Stimulated activated naive CD8-positive, alpha-beta T cell treated with anti-CD3 and anti-CD28 coated beads, Interleukin-15, Interleukin-2, amounts not matched to agents 100 ng/mL and 50 ng/mL, for 24 hours (primary cell): ENCODE results near the gene GPR61.
A peak's percentile ranks its signal among the peaks of the same experiment; 100 is the strongest.

ENCODE experiments used
- H3K27ac Mint-ChIP-seq: one replicate; pipeline ENCODE4 v1.8.0; 2021; ENCODE audit warnings: mild to moderate bottlenecking, mixed read lengths
- H3K27me3 Mint-ChIP-seq: one replicate; pipeline ENCODE4 v1.8.0; 2021; ENCODE audit warnings: mixed read lengths
- H3K36me3 Mint-ChIP-seq: one replicate; pipeline ENCODE4 v1.8.0; 2021; ENCODE audit warnings: low read depth, mixed read lengths
- H3K4me1 Mint-ChIP-seq: one replicate; pipeline ENCODE4 v1.8.0; 2021; ENCODE audit warnings: low read depth, mixed read lengths
- H3K4me3 Mint-ChIP-seq: one replicate; pipeline ENCODE4 v1.8.0; 2021; ENCODE audit warnings: mild to moderate bottlenecking, mixed read lengths
- H3K9me3 Mint-ChIP-seq: one replicate; pipeline ENCODE4 v1.8.0; 2021; ENCODE audit warnings: mixed read lengths

GPR61 gene

DNA sequence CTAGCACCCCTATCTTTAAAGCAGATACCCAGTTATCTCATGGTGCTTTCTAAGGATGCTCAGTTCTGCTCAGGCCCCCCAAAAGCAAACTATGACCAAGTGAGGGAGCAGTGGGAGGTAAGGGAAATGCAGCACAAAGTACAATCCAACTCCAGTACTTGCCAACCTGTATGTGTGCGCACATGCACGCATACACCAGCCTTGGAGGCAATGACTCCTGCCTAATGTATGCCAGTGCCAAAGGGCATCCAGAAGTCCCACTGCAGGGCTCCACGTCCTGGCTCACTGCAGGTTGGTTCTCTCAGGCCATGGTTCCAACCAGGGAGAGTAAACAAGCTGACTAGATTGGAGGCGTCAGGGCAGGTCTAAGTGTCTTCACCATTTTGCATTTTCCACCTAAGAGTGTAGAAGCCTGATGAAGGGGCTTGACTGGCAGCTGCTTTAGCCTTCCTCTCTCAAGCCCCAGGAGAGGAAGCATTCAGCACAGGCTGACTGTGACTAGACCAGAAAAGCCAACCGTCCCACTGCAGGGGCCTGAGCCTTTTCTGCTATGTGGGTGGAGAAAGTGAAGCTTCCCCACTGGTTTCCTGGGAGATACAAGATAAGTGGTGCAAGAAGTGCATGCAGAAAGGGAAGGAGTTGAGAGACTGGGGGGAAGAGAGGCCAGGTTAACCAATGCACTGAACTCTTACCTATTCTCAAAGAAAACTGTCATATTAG is 37.9 kb upstream of the GPR61 start:
- H3K4me3 Mint-ChIP-seq, result no peak overlapping the region
- peaks cover 90% of the 10 kb centered on the region for H3K4me1 Mint-ChIP-seq
- H3K27me3 Mint-ChIP-seq, result no peaks in the 10 kb centered on the region
- peak overlapping the region; percentile 63 for H3K27ac Mint-ChIP-seq
- H3K36me3 Mint-ChIP-seq, result peaks cover 14% of the 10 kb centered on the region
- H3K9me3 Mint-ChIP-seq, result no peaks in the 10 kb centered on the region

DNA sequence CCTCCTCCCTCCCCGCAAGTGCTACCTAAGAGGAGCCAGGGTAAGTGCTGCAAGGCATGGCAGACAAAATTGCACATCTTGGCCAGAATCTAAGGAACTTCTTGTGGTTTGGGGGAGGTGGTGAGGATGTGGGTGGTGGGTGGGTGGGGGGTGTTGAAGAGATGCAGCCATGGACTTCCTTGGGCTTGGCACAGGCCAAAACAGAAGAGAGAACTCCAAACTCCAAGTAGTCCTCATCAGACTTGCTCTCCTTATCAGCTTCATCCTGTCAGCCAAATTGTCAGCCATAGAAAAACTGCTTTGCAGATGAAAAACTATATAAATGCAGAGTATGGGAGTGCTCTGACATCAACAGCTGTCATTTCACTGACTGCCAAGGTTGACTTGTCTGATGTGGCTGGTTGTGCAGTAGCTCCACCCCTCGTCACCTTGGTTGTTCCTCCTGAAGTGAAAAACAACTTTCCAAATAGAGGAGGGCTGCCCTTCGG is 37.3 kb upstream of the GPR61 start:
- H3K4me3 Mint-ChIP-seq, result peak overlapping the region; percentile 55
- H3K27ac Mint-ChIP-seq, result peak overlapping the region; percentile 76
- H3K36me3 Mint-ChIP-seq, result peaks cover 14% of the 10 kb centered on the region
- H3K9me3 Mint-ChIP-seq, result no peaks in the 10 kb centered on the region
- no peaks in the 10 kb centered on the region for H3K27me3 Mint-ChIP-seq
- H3K4me1 Mint-ChIP-seq, result peaks cover 87% of the 10 kb centered on the region

DNA sequence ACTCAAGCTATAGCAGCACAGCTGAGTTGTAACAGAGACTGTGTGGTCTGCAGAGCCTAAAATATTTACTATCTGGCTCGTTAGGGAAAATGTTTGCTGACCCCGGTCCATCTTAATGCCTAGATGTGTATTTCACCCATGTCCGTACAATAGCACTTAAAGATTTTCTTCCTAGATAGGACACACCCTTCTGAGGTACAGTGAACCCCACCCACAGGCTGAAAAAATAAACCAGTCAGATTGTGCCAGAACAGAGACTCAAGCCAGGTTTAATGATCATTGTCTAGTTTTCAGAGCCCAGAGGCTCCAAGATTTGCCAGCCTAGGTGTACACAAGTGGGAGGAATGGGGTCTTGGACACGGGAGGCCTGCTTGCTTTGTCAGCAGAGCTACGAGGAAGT is 35.7 kb upstream of the GPR61 start:
- peaks cover 21% of the 10 kb centered on the region for H3K36me3 Mint-ChIP-seq
- H3K4me3 Mint-ChIP-seq, result no peak overlapping the region
- no peaks in the 10 kb centered on the region for H3K9me3 Mint-ChIP-seq
- no peaks in the 10 kb centered on the region for H3K27me3 Mint-ChIP-seq
- peak overlapping the region; percentile 55 for H3K27ac Mint-ChIP-seq
- H3K4me1 Mint-ChIP-seq, result peaks cover 86% of the 10 kb centered on the region

DNA sequence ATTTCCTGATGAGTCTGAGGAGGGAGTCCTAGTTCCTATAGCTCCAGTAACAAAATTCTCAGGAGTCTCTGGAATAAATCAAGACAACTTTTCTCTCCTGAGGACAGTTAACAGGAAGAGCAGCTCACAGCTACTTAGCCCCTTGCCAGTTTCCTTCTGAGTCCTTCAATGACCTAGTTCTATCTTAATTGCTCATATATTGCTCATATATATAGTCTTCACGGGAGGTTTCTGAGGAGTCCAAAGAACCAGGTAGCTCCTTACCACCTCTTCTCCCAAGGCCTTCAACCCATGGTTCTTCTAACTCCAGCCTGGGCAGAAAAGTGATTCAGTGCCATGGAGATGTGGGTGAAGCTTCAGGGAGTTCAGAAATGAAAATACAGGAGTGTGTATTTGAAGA is 34.7 kb upstream of the GPR61 start:
- no peaks in the 10 kb centered on the region for H3K9me3 Mint-ChIP-seq
- H3K27ac Mint-ChIP-seq, result peak overlapping the region; percentile 4
- H3K4me1 Mint-ChIP-seq, result peaks cover 81% of the 10 kb centered on the region
- H3K4me3 Mint-ChIP-seq, result no peak overlapping the region
- H3K36me3 Mint-ChIP-seq, result peaks cover 18% of the 10 kb centered on the region
- H3K27me3 Mint-ChIP-seq, result no peaks in the 10 kb centered on the region

DNA sequence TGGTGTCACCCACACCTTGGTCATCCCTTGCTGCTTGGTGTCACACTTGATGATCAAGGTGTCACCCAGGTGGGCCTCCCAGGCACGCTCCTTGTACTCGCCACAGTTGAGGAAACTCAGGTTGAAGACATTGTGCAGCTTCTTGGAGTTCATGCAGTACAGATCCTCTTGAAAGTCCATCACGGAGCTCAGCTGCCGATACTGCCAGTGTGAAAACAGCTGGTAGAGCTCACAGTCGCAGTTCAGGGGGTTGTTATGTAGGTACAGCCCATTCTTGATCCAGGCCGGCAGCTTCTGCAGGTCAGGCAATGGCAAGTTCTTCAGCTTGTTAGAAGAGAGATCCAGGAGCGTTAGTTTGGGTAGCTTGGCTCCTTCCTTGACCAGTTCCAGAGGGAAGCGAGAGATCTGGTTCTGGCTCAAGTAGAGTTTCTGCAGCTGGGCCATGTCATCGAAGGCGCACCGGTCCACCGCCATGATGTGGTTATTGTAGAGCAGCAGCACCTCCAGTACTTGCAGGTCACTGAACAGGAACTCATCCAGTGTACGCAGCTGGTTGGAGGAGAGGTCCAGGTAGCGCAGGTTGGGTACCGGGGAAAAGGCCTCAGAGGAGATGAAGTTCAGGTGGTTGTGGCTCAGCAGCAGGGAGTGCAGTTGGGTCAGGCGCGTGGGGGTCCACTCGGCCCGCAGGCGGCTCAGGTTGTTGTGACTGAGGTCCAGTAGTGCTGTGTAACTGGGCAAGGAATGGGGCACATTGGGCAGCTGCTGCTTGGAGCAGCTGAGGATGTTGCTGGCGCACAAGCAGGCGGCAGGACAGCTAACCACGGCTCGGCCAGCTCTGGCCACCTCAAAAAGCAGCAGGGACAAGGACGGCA is 31.4 kb upstream of the GPR61 start:
- peak overlapping the region; percentile 82 for H3K4me3 Mint-ChIP-seq
- peaks cover 7% of the 10 kb centered on the region for H3K36me3 Mint-ChIP-seq
- H3K27ac Mint-ChIP-seq, result peak overlapping the region; percentile 56

DNA sequence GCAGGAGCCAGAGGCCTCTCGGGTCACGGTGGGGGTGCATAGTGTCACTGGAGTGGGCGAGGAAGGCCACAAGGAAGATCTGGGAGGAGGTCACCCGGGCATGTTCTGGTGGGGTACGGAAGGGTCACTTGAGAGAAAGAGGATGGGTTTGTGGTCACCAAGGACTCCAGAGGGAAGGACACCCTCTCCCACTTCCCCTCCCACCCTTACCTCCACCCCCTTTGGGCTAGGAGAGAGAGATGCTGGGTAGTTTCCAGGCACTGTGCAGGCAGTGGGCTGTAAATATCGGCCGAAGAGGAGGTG is 30.8 kb upstream of the GPR61 start:
- H3K27me3 Mint-ChIP-seq, result peaks cover 9% of the 10 kb centered on the region
- peaks cover 66% of the 10 kb centered on the region for H3K4me1 Mint-ChIP-seq
- no peak overlapping the region for H3K27ac Mint-ChIP-seq
- peaks cover 7% of the 10 kb centered on the region for H3K36me3 Mint-ChIP-seq
- H3K4me3 Mint-ChIP-seq, result peak overlapping the region; percentile 82
- no peaks in the 10 kb centered on the region for H3K9me3 Mint-ChIP-seq

More for the DNA sequence above, 31.4 kb upstream of the GPR61 start:
- Mint-ChIP-seq H3K27me3 (peaks cover 9% of the 10 kb centered on the region), H3K4me1 (peaks cover 67% of the 10 kb centered on the region), H3K9me3 (no peaks in the 10 kb centered on the region)

DNA sequence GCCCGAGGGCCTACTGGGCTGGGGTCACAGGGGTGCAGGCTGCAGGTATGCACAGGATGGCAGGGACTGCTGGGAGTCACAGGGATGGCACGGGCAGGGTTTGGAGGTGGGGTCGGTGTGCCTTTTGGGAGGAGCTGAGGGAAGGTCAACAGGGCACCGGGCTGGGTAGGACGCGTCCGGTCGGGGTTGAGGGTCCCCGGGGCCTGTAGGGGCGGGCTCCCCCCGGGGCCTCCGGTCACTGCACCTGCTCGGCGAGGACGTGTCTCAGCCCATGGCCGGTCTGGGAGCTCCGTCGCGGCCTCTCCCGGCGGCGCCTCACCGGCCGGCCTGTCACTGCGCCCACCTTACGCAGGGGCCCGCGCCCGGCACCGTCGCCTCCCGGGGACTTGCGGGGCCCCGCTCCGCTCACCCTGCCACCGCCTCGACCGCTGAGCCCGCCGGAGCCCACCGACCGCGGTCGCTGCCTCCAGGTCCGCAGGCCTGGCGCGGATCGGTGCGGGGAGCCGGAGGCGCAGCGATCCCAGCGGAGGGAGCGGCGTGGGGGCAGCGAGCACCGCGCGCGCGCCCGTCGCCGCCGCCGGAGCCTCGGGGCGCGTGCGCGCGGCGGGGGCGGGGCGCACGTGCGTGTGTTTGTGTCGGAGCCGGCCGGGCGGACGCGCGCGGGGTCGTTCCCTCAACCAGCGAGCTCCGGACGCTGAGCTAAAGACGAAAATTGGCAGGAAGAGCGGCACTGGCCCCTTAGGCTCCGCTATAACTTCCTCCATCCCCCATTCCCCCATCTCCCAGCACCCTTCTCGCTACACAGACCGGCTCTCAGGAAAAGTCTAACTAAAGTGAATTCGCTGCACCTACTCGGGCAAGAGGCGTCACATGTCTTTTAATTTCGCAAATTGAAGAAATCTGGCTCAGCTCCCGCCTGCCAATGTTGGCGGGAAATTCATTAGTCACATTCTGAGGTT is 30.2 kb upstream of the GPR61 start, which contains the start of gene AMIGO1:
Gene AMIGO1 (minus strand): TSS at position 552 of the 959 bp plus-strand sequence. CDS start 815 bp downstream, outside the sequence.
- Mint-ChIP-seq H3K27me3 (peaks cover 9% of the 10 kb centered on the region), H3K27ac (peak within 1 kb of the TSS; percentile 85), H3K4me3 (peak within 1 kb of the TSS; percentile 89), H3K36me3 (peaks cover 7% of the 10 kb centered on the region), H3K9me3 (no peaks in the 10 kb centered on the region), H3K4me1 (peaks cover 60% of the 10 kb centered on the region)

DNA sequence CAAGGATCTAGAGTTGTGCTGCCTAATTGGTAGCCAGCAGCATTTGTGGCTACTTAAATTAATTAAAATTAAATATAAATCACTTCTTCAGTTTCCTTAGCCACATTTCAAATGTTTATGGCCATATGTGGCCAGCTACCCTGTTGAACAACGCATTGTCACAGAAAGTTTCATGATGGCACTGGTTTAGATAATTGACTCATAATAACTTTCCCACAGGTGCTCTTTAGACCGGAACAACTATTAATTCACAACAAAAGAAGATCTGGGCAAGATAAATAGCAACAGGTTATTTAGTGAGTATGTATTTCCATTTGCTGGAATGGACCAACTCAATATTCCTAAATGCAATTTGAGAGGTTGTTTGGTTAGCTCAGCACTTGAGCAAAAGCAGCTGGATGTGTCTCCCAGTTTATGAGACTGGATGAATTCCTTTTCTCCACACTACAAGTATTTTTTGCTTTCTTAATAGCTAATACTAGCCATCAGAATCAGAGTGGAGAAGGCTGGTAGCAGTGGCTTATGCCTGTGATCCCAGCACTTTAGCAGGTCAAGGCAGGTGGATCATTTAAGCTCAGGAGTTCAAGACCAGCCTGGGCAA is 26.5 kb upstream of the GPR61 start:
- Mint-ChIP-seq H3K27ac (no peak overlapping the region), H3K4me1 (peaks cover 33% of the 10 kb centered on the region), H3K9me3 (no peaks in the 10 kb centered on the region), H3K4me3 (no peak overlapping the region), H3K27me3 (peaks cover 9% of the 10 kb centered on the region), H3K36me3 (peaks cover 2% of the 10 kb centered on the region)

DNA sequence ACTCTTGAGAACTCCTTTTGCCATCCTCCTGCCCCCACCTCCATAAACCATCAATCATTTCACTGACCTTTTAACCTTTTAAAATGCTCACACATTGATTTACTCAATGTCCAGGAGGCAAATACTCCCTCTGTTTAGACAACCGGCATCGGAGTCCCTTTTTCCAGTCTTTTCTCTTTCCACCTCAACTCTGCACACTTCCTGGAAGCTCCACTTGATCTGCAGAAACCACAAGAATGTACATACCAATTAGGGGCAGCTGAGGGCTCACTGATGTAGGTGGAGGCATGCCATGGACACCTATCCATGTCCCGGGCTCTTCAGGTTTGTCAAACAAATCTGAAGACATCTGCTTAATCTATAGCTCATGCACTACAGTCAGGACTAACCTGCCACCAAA is 24.8 kb upstream of the GPR61 start:
- Mint-ChIP-seq H3K27ac (no peak overlapping the region), H3K4me3 (no peak overlapping the region), H3K36me3 (no peaks in the 10 kb centered on the region), H3K27me3 (peaks cover 9% of the 10 kb centered on the region), H3K9me3 (no peaks in the 10 kb centered on the region), H3K4me1 (peaks cover 21% of the 10 kb centered on the region)

DNA sequence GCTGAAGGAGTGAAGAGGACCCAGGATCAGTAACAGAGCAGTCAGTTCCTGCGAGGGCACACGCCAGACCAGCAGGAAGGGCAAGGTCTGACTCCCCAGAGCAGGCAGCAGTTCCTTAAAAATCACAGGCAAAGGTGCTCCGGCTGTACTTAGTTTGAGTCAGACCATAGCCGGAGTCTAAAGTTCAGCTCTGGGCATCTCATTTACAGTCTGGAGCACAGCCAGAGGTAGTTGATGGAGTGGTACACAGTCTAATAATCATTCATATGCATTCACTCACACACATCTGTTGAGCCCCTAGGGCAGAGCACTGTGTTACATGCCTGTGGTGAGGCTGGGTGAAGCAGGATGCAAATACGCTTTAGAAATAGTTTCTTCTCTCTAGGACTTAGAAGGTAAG is 22.8 kb upstream of the GPR61 start:
- no peaks in the 10 kb centered on the region for H3K36me3 Mint-ChIP-seq
- no peaks in the 10 kb centered on the region for H3K9me3 Mint-ChIP-seq
- no peak overlapping the region for H3K4me3 Mint-ChIP-seq
- no peak overlapping the region for H3K27ac Mint-ChIP-seq
- peaks cover 3% of the 10 kb centered on the region for H3K4me1 Mint-ChIP-seq
- peaks cover 2% of the 10 kb centered on the region for H3K27me3 Mint-ChIP-seq

DNA sequence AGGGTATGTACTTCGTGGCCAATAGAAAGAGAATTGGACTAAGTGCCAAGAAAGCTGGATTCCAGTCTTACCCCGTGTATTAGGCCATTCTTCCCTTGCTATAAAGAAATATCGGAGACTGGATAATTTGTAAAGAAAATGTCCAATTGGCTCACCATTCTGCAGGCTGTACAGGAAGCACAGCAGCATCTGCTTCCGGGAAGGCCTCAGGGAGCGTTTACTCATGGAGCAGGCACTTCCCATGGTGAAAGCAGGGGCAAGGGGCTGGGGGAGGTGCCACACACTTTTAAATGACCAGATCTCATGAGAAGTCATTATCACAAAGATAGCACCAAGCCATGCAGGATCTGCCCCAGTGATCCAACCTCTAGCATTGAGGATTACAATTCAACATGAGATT is 22.3 kb upstream of the GPR61 start:
- Mint-ChIP-seq H3K27ac (no peak overlapping the region), H3K36me3 (no peaks in the 10 kb centered on the region), H3K4me1 (peaks cover 3% of the 10 kb centered on the region), H3K27me3 (no peaks in the 10 kb centered on the region), H3K4me3 (no peak overlapping the region), H3K9me3 (no peaks in the 10 kb centered on the region)

DNA sequence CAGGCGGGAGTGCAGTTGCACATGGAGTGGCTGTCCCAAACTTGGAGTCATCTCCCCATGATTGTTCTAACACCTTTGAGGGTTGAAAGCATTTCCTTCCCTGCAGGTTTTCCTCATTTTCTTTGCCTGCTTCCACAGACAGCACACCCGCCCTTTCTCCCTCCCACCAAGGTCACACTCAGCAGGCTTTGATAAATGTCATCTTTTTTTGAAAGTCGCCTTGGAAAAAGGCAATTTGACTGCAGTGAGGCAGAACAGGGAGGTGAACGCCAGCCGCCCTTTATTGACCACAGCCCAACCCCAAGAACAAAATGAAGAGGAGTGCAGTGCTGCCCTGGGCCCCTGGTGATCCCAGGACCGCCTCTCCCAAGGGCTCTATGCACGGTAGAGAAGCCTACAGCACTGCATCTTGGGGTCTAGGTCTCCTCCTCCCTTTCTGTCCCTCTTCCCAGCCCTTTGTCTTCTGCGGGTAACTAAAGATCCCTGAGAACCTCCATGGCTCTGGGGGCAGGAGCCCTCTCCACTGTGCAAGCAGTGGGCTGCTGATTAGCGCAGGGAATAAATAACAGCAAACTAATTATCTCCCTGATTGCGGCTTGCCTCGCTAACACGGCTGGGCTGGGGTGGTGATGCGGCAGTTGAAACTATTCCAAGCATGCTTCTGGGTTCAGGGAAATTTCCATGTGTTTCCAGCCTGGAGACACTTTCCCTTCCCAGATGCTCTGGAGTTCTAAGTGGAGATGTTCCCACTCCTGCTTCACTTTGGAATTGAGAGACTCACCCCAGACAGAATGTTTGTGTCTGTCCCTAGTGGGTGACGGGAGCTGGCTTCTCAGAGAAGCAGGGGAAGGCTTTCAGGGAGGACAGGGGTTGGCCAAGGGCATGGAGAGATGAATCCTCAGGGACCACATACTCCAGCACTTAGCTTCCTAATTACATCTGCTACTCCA is 18.4 kb upstream of the GPR61 start:
- Mint-ChIP-seq H3K27me3 (no peaks in the 10 kb centered on the region), H3K36me3 (no peaks in the 10 kb centered on the region), H3K9me3 (no peaks in the 10 kb centered on the region), H3K27ac (no peak overlapping the region), H3K4me3 (no peak overlapping the region), H3K4me1 (no peaks in the 10 kb centered on the region)

DNA sequence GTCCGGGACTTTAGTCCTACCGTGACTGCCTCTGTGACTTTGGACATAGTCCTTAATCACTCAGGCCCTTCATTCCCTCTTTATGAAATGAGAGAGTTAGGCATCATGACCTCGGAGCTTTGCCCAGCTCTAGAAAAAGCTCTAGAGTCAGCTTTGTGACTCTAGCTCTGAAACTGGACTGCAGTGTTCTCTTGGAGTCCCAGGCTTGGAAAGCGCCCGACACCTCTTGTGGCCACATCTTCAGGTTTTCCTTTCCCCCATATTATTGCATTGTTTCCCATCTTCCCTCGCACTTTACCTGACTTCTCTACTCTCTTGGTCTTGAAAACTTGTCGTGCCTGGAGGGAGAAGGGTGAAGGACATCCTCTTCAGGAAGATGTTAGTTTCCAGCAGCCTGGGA is 17.6 kb upstream of the GPR61 start:
- H3K4me3 Mint-ChIP-seq, result no peak overlapping the region
- no peaks in the 10 kb centered on the region for H3K27me3 Mint-ChIP-seq
- H3K36me3 Mint-ChIP-seq, result no peaks in the 10 kb centered on the region
- H3K4me1 Mint-ChIP-seq, result no peaks in the 10 kb centered on the region
- no peak overlapping the region for H3K27ac Mint-ChIP-seq
- H3K9me3 Mint-ChIP-seq, result no peaks in the 10 kb centered on the region
